Measurements from ENCODE around the gene PTPRF.

Gene PTPRF

DNA sequence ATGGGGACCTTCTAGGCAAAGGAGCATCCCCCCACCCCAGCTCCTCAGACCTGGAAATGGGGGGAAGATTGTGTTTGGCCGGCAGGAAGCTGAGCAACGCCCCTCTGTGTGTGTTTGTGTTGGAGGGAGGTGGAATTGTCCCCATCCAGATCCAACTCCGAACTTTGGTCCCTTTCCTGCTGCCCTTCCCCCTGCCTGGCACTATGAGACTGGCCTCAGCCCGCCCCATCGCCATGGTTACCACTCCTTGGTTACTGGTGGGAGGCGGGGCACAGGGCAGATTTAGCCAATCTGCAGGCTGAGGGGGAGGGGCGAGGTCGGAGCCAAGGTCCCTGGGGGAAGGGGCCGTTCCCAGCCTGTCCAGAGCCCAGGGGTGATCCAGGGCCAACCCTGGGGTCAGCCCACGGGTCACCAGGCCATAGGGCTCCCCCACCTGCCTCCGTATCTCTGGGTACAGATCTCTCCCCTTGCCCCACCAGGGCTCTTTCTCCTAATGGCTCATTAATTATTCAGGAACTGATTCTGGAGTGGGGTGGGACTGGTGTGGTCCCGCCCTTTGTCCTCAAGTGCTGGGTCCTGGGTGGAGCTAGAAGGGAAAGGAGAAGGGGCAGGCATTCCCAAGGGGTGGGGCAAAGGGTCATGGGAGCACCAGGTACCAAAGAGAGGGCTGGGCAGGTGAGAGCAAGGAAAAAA is 15.2 kb downstream of the PTPRF start:
- H3K4me3 ChIP-seq (ENCODE audit: insufficient read depth, low read length, poor library complexity, severe bottlenecking), result no peak overlapping the region
- H3K27ac ChIP-seq (ENCODE audit: low read depth, low read length), result no peak overlapping the region

DNA sequence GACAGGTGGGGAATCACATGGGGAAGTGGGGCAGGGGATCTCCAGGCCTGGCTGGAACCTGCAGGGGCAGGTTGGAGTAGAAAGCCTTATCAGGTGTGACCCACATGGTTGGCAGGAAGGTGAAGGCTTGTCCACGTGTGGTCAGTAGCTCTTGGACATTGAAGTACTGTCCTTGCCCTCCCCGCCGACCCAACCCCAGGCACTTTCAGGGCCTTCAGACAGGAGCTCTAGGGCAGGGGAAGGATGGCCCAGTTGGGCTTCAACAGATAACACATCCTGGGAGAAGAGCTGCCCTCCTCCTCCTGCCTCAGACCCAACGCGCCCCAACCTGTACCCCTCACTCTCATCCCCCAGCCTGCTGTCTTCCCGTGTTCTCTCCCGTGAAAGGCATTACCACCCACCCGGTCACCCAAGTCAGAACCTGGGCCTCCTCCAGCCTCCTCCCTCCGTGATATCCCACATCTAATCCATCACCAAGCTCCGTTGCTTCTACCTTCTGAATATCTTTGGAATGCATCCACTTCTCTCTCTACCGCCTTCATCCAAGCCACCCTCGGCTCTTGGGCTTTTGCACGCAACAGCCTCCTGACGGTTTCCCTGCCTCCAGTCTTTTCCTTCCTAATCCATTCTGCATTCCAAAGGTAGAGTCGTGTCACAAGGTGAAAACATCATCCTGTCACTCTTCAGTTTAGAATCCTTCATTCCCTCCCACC is 15.9 kb downstream of the PTPRF start:
- no peak overlapping the region for H3K4me2 ChIP-seq (ENCODE audit: low read depth, low read length, poor library complexity, severe bottlenecking)

More for the DNA sequence above, 15.2 kb downstream of the PTPRF start:
- Histone ChIP-seq H2AFZ (ENCODE audit: low read depth, low read length, severe bottlenecking) (no peak overlapping the region), H3K9me3 (ENCODE audit: insufficient read depth, low read length) (no peaks in the 10 kb centered on the region), H3K36me3 (ENCODE audit: low read length) (no peaks in the 10 kb centered on the region), H3F3A (ENCODE audit: insufficient read depth) (no peaks in the 10 kb centered on the region), H3K79me2 (ENCODE audit: insufficient read depth, low read length) (no peaks in the 10 kb centered on the region), H3K27me3 (ENCODE audit: low read length) (no peaks in the 10 kb centered on the region), H3K4me2 (ENCODE audit: low read depth, low read length, poor library complexity, severe bottlenecking) (no peak overlapping the region), H3K9me2 (replicated peaks; ENCODE audit: insufficient read depth, low read length) (no peaks in the 10 kb centered on the region), H4K20me1 (ENCODE audit: low read depth, low read length) (no peaks in the 10 kb centered on the region), H3K9ac (ENCODE audit: low read length) (no peak overlapping the region)
- TF ChIP-seq, protein P1, sequence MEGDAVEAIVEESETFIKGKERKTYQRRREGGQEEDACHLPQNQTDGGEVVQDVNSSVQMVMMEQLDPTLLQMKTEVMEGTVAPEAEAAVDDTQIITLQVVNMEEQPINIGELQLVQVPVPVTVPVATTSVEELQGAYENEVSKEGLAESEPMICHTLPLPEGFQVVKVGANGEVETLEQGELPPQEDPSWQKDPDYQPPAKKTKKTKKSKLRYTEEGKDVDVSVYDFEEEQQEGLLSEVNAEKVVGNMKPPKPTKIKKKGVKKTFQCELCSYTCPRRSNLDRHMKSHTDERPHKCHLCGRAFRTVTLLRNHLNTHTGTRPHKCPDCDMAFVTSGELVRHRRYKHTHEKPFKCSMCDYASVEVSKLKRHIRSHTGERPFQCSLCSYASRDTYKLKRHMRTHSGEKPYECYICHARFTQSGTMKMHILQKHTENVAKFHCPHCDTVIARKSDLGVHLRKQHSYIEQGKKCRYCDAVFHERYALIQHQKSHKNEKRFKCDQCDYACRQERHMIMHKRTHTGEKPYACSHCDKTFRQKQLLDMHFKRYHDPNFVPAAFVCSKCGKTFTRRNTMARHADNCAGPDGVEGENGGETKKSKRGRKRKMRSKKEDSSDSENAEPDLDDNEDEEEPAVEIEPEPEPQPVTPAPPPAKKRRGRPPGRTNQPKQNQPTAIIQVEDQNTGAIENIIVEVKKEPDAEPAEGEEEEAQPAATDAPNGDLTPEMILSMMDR (IDR thresholded peaks at IDR 0.05; ENCODE audit: insufficient read depth, low read length, poor library complexity, severe bottlenecking), result no peak
- no peak for TF ChIP-seq EZH2phosphoT487 (conservative IDR thresholded peaks at IDR 0.05; ENCODE audit: low read length)

DNA sequence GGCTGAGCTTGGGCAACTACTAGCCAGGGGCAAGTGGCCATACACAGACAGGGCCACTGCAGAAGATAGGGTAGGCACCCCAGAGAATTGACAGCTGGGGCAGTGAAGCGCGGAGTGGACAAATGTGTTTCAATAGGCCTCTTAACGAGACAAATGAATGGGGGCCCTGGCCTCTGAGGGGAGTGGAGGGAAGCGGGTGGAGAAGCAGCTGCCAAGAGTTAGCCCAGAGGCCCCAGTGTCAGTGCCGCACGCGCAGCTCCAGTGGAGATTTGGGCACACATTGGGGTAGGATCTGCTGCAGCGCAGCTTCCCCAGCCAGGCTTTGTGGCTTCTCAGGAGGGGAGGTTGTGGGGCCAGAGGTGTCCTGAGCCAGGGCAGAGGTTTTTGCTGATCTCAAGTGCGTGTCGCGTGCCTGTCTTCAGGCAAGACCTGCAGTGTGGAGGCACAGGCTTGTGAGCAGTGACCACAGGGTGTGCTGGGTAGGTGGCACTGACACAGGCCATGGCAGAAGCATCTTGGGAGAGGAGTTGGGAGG is 16.9 kb downstream of the PTPRF start:
- Histone ChIP-seq H3K27ac (ENCODE audit: low read depth, low read length) (no peak overlapping the region), H3K9ac (ENCODE audit: low read length) (no peak overlapping the region), H2AFZ (ENCODE audit: low read depth, low read length, severe bottlenecking) (no peak overlapping the region), H3K9me3 (ENCODE audit: insufficient read depth, low read length) (no peaks in the 10 kb centered on the region), H3K27me3 (ENCODE audit: low read length) (no peaks in the 10 kb centered on the region), H3F3A (ENCODE audit: insufficient read depth) (no peaks in the 10 kb centered on the region), H3K9me2 (replicated peaks; ENCODE audit: insufficient read depth, low read length) (no peaks in the 10 kb centered on the region), H3K4me3 (ENCODE audit: insufficient read depth, low read length, poor library complexity, severe bottlenecking) (no peak overlapping the region), H4K20me1 (ENCODE audit: low read depth, low read length) (no peaks in the 10 kb centered on the region), H3K4me2 (ENCODE audit: low read depth, low read length, poor library complexity, severe bottlenecking) (no peak overlapping the region), H3K79me2 (ENCODE audit: insufficient read depth, low read length) (no peaks in the 10 kb centered on the region), H3K36me3 (ENCODE audit: low read length) (no peaks in the 10 kb centered on the region)
- TF ChIP-seq, protein P1 (IDR thresholded peaks at IDR 0.05; ENCODE audit: insufficient read depth, low read length, poor library complexity, severe bottlenecking), result no peak
- TF ChIP-seq EZH2phosphoT487 (conservative IDR thresholded peaks at IDR 0.05; ENCODE audit: low read length), result no peak

More for the DNA sequence above, 15.9 kb downstream of the PTPRF start:
- Histone ChIP-seq H3K79me2 (ENCODE audit: insufficient read depth, low read length) (no peaks in the 10 kb centered on the region), H3K36me3 (ENCODE audit: low read length) (no peaks in the 10 kb centered on the region), H3K9me2 (replicated peaks; ENCODE audit: insufficient read depth, low read length) (no peaks in the 10 kb centered on the region), H3K4me3 (ENCODE audit: insufficient read depth, low read length, poor library complexity, severe bottlenecking) (no peak overlapping the region), H3F3A (ENCODE audit: insufficient read depth) (no peaks in the 10 kb centered on the region), H3K9ac (ENCODE audit: low read length) (no peak overlapping the region), H2AFZ (ENCODE audit: low read depth, low read length, severe bottlenecking) (no peak overlapping the region), H4K20me1 (ENCODE audit: low read depth, low read length) (no peaks in the 10 kb centered on the region), H3K27me3 (ENCODE audit: low read length) (no peaks in the 10 kb centered on the region), H3K27ac (ENCODE audit: low read depth, low read length) (no peak overlapping the region), H3K9me3 (ENCODE audit: insufficient read depth, low read length) (no peaks in the 10 kb centered on the region)
- TF ChIP-seq, protein P1 (IDR thresholded peaks at IDR 0.05; ENCODE audit: insufficient read depth, low read length, poor library complexity, severe bottlenecking), result no peak
- no peak for TF ChIP-seq EZH2phosphoT487 (conservative IDR thresholded peaks at IDR 0.05; ENCODE audit: low read length)
